Kidney glomerular epithelial cell (primary cell): ENCODE data around the gene SLC47A1.
"Not testable (repeated sequence)": the region's sequence is repeated elsewhere in the genome, so short reads cannot be mapped to it uniquely, and the experiment has no call there.

Source experiments
- DNase-seq: peaks from one replicate; lab custom pipeline; 2025; lab: John Stamatoyannopoulos, UW

Gene SLC47A1

GRCh38 chr17:19523690-19524089, 10.0 kb upstream of the SLC47A1 start:
- DNase-seq = no peak

- not testable (repeated sequence) for DNase-seq
Measured at GRCh38 chr17:19526950-19527349, 6.7 kb upstream of the SLC47A1 start.

GRCh38 chr17:19531780-19532501, 1.7 kb upstream of the SLC47A1 start:
- no peak for DNase-seq

GRCh38 chr17:19533036-19533717, 477 bp upstream of the SLC47A1 start:
- DNase-seq = no peak

- peak; percentile 73 for DNase-seq
Measured at GRCh38 chr17:19534562-19535149, 1.0 kb downstream of the SLC47A1 start.

GRCh38 chr17:19537111-19537510, 3.5 kb downstream of the SLC47A1 start:
- no peak for DNase-seq

- DNase-seq = no peak
Measured at GRCh38 chr17:19538095-19539039, 4.7 kb downstream of the SLC47A1 start.

GRCh38 chr17:19539040-19539399, 5.4 kb downstream of the SLC47A1 start:
- no peak for DNase-seq

- DNase-seq = no peak
Measured at GRCh38 chr17:19539841-19540311, 6.2 kb downstream of the SLC47A1 start.

GRCh38 chr17:19540706-19541370, 7.2 kb downstream of the SLC47A1 start:
- no peak for DNase-seq

- no peak for DNase-seq
Measured at GRCh38 chr17:19541445-19541844, 7.8 kb downstream of the SLC47A1 start.

- DNase-seq = no peak
Measured at GRCh38 chr17:19542247-19542646, 8.6 kb downstream of the SLC47A1 start.

GRCh38 chr17:19544366-19544765, 10.7 kb downstream of the SLC47A1 start:
- no peak for DNase-seq

GRCh38 chr17:19546289-19547065, 12.8 kb downstream of the SLC47A1 start:
- DNase-seq = no peak

- DNase-seq = no peak
Measured at GRCh38 chr17:19549746-19550623, 16.3 kb downstream of the SLC47A1 start.

GRCh38 chr17:19551165-19551564, 17.5 kb downstream of the SLC47A1 start:
- no peak for DNase-seq

GRCh38 chr17:19551591-19552148, 18.0 kb downstream of the SLC47A1 start:
- no peak for DNase-seq

GRCh38 chr17:19553036-19553435, 19.4 kb downstream of the SLC47A1 start:
- no peak for DNase-seq

GRCh38 chr17:19554393-19554792, 20.7 kb downstream of the SLC47A1 start:
- DNase-seq = no peak
